GM19193 (cell line): Measurements from ENCODE around the gene PLCB2.

Experiments
- POLR2A ChIP-seq: IDR thresholded peaks from 4 replicates; pipeline ENCODE4 v1.6.1; 2011; ENCODE audit not compliant: insufficient read depth, insufficient read length; ENCODE audit errors: extremely low read depth

The PLCB2 gene

DNA sequence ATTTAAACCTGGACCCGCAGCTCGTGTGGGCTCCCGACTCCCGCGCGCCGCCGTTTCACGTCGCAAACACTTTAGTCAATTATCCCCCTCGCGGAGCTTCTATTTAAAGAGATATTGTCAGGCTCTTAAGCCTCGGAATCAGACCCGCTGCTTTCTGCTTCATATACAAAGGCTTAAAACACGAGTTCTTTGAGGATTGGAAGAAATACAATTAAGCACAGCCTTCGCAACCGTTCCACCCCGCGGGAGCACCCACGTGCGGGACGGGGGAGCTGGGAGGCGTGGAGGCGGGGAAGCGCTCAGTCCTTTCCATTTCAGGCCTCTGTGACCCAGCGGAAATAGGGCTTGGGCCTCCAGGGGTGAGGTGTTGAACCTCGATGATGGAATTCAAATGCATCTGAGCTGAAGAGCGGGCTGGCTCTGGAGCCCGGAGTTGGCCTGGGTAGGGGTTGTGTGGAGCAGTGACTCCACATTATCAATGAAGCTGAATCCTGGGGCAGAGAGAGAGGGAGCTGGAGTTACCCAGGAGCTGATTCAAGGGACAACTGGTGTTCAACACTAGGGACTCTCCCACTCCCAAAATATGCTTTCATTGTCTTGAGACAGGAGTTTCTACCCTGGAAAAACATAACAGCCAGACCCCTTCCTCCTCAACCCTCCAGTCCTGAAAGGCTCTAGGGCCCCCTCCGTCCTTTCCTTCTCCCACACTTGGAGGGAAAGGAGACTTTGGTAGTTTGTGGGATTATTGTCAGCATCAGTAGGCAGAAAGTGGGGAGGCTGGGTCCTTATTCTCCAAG, 27.3 kb downstream of the PLCB2 start:
- TF ChIP-seq POLR2A: no peak

DNA sequence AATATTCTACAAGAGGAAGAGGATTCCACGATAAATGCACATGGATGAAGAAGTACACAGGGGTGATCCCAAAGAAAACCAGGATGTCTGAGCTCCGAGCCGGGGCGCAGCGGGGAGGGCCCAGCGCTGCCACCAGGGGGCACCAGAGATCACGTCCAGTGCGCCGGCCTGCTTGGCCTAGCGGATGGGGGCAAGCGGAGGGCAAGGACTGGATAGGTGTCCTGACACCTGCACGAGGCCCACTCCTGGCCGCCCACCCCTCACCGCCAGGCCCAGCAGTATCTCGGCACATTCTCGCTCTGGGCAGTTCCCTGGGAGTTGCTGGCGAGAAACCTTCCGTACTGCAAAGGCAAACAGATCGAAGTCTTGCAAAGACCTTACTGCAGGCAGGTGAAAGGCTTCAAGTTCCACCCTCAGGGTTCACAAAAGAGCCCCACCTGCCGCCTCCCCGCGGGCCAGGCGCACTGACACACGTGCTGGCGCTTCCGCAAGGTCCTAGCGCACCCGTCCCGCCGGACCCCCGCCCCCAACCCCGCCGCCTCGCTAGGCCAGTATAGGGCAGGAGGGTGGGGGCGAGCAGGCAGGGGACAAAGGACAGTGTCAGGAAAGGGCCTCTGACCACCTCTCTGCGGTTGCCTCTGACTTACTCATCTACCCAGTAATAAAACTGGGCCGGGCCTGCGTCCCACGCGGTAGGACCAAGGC, 28.1 kb downstream of the PLCB2 start:
- TF ChIP-seq POLR2A: no peak

DNA sequence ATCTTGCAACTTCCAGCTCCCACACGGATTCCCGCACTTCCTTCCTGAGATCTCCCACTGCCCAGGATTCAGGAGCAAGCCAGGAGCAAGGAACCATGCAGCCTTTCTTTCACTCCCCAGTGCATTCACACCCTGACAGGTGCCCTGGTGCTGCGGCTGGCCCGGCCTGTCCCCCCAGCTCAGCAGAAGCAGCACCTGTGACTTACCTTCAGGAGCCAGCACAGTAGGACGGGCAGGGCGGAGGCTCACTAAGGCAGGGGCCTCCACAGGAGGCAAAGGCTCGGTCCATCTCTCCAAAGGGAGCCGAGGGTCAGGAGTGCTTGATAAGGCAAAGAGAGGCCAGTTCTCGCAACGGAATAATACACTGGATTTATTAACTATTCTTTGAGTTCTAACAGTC, 29.7 kb downstream of the PLCB2 start:
- no peak for TF ChIP-seq POLR2A

DNA sequence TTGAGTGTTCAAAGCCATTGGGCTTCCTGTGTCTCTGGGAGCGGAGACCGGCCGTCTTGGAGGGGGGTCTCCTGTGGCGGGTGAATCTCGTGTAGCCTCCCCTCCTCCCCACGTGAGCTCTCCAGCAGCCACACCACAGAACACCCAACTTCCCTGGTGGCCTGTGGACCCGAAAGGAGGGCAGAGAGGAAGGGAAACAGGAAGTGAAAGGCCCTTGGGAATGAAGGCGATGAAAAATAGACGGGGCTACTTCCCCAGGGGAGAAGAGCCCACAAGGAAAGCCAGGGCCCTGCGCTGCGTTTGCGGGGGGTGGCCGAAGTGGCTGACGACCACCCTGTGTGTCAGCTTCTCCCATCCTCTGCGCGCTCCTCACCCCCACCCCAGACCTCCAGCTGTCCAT, 30.3 kb downstream of the PLCB2 start:
- no peak for TF ChIP-seq POLR2A

DNA sequence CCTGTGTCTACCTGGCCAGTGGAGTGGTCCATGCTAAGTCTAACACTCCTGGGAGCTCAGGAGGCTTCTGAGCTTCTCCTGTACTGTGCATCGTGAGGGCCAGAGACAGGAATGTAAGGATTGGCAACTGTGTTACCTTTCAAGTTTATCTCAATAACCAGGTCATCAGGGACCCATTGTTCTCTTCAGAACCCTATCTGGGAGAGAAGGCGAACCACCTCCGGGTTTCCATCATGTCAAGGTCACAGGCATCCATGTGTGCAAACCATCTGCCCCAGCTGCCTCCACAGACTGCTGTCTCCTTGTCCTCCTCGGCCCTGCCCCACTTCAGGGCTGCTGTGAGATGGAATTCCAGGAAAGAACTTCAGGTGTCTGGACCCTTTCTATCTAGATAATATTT, 30.8 kb downstream of the PLCB2 start:
- no peak for TF ChIP-seq POLR2A

DNA sequence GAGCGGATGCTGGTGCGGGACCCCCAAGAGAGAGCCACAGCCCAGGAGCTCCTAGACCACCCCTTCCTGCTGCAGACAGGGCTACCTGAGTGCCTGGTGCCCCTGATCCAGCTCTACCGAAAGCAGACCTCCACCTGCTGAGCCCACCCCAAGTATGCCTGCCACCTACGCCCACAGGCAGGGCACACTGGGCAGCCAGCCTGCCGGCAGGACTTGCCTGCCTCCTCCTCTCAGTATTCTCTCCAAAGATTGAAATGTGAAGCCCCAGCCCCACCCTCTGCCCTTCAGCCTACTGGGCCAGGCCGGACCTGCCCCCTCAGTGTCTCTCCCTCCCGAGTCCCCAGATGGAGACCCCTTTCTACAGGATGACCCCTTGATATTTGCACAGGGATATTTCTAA, 31.8 kb downstream of the PLCB2 start:
- no peak for TF ChIP-seq POLR2A

DNA sequence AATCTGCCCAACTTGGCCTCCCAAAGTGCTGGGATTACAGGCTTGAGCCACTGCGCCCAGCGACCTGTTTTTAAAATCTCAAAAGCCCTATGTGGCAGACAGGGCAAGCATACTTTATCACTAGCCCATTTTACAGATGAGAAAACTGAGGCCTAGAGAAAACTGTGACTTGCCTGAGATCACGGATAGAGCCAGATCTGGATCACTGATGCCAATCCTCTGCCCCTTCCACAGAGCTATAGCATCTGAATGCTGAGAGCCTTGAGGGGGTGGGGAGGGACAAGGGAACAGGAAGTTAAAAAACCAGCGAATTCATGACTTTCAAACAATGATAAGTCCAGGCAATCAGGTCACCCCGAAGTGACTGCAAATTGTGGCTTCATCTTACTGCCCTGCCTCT, 32.2 kb downstream of the PLCB2 start:
- no peak for TF ChIP-seq POLR2A

DNA sequence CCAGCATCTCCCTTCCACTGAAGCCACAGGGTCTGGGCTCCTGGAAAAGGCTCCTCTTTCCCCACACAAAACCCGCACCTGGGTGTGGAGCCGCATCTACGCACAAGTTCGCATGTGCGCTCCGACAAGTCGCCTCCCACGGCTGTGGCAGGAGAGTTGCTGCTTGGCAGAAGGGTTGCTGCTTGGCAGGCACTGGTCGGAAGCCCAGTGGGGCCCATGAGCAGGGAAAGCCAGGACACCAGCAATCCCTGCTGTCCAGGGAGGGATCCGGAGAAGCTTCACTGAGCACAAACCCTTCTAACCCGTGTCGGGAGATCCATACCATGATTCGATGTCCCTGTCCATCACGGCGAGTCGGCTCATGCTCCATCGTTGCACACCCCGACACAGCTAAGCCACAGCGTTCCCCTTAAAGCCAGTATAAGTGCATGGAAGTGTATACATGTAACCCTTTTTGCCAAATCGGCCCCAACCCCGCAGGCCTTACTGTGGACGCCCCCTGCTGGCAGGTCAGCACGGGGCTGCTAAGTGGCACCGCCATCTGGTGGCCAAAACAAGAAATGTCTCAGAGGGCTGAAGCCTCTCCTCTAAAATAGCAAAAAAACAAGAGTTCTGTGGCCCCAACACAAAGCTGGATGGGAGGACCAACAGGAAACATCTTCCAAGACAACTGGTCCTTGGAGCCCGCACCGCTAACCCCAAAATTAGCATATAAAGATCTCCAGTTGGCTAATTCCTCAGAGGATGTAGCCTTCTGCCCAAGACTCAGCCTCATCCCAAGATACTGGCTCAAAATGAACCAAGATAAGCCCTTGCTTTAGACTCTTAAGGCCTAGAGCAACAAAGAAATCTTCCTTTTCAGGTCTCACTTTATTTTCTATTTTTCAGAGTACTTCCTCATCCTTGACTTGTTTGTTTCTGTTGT, 33.1 kb downstream of the PLCB2 start:
- TF ChIP-seq POLR2A: no peak

DNA sequence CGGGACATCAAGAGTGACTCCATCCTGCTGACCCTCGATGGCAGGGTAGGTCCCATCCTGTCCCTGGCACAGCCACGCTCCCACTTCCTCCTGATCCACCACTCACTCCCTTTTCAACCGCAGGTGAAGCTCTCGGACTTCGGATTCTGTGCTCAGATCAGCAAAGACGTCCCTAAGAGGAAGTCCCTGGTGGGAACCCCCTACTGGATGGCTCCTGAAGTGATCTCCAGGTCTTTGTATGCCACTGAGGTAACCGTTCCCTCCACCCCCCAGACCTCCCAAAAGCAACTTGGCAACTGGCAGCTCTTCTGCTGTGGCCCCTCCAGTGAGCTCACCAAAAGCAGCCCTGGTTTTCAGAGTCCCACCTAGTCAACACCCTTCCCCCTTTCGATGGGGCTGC, 34.3 kb downstream of the PLCB2 start:
- no peak for TF ChIP-seq POLR2A

DNA sequence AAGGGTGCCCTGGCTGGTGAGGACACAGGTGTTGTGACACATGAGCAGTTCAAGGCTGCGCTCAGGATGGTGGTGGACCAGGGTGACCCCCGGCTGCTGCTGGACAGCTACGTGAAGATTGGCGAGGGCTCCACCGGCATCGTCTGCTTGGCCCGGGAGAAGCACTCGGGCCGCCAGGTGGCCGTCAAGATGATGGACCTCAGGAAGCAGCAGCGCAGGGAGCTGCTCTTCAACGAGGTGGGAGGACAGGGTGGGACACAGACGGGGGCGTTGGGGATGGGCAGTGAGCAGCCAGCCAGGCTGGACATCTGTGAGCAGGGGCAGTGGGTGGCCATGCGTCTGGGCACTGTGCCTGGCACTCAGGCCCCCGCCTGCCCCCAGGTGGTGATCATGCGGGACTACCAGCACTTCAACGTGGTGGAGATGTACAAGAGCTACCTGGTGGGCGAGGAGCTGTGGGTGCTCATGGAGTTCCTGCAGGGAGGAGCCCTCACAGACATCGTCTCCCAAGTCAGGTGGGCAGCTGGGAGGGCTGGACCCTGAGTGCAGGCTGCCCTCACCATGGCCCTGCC, 35.2 kb downstream of the PLCB2 start:
- TF ChIP-seq POLR2A: no peak

DNA sequence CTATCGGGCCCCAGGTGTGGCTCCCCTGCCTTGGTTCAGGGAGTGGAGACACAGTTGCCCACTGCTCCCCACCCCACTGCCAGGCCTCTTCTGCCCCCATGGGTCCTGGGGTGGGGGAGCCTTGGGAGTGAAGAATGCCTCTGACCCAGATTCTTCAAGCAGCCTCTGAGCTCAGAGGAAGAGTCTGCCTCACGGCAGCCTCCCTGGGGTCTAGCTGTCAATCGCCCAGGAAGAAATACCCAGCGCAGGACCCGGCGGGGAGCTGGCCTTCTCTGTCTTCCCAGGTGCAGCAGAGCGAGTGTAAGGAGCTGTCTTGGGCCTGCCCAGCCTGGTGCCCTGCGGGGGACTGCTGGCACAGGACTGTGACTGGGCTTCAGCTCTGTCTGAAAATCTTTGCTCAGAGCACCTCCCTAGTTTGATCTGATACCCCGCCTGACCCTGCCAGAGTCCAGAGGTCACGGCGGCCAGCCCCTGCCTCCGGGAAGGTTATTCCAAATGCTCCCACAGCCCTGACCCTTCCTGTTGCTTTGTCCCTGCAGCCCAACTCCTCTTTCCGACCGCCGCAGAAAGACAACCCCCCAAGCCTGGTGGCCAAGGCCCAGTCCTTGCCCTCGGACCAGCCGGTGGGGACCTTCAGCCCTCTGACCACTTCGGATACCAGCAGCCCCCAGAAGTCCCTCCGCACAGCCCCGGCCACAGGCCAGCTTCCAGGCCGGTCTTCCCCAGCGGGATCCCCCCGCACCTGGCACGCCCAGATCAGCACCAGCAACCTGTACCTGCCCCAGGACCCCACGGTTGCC, 35.9 kb downstream of the PLCB2 start:
- no peak for TF ChIP-seq POLR2A

DNA sequence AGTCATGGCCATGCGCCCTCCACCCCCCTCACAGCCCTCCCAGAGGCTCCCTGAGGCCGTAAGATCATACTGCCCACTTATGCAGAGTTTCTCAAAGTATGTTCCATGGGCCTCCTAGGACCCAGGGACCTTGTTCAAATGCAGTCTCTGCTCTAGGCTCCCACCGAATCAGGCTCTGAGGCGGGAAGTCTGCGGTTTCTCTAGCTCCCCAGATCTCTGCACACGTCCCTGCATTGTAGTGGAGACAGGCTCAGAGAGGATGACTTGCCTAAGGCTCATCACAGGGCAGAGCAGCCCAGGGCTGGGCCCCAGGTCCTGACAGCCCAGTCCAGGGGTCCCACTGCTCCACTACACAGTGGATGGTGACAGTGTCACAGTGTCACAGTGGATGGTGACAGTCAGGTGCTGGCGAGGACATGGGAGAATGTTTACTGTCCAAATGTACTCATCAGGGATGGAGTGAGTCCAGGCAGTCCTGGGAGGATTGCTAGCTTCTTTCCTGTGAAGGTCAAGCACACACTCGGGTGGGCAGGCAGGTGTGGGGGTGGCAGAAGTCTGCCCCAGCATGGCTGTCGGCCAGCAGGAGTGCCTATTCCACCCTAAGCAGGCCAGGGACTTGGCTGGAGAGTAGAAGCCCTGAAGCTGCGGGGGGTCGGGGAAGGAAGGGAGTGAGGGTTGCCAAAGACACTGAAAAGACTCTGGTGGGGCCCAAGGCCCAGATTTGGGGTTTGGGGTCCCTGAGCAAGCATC, 37.3 kb downstream of the PLCB2 start:
- no peak for TF ChIP-seq POLR2A

DNA sequence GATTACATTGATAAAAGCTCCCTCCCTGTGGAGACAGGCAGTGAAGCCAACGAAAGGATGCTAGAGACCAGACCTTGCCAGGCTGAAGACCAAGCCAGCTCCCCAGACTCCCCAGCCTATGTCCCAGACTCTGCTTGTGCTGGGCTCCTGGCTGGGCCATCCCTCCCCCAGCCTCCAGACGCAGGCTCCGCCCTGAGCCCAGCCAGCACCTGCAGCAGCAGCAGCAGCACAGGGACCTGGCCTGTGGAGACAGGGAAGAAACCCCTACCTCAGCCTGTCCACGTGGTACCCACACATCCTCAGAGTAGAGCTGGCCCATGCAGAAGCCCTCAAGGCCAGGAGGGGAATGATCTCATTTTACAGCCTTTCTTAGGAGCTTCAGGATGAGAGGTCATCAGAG, 38.1 kb downstream of the PLCB2 start:
- no peak for TF ChIP-seq POLR2A
